ENCODE measurements around the gene UPK3A. TPM values are rescaled to one million over a fixed set of nuclear protein-coding genes. Genes with fewer than 3 reads are reported as not detected.
"Not testable (repeated sequence)": the region's sequence is repeated elsewhere in the genome, so short reads cannot be mapped to it uniquely, and the experiment has no call there.

The UPK3A gene
- total RNA-seq, 2 experiments from 2014 or later = not detected

DNA sequence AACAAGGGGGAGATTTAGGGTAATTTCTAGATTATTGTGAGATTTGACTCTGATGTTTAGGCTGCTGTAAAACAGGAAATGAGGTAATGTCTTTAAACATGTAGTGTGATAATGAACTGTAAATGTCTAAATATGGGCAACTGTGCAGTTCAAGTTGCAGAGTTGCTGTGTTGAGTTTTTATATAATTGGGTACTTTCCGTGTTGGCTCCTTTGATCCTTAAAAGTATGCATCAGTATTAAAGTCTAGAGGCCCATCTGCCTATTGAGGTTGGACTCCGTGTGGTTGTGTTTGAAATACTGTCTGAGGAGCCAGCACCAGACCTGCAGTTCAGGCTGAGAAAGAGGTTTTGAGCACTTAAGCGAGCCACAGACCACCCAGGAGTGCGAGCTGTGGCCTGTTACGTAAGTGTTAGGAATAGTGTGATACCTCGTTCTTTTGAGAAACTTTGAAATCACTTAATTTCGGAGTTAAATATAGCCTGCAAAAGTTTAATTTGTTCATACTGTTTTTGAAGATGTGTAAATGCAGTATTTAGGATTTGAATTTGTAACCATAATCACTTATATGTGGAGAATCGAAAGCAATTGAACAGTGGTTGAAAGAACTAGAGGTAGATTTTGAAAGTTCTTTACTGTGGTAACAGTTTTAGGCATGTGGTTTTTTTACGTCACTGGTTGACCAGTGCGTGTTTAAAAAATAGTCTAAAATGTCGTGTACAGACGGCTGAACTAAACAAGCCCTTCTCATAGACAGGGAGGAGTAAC, 34.0 kb downstream of the UPK3A start:
- Mint-ChIP-seq H3K27ac (peak overlapping the region; percentile 98), H3K27me3 (ENCODE audit: low read depth) (no peaks in the 10 kb centered on the region), H3K9me3 (no peaks in the 10 kb centered on the region), H3K4me3 (peak overlapping the region; percentile 81), H3K36me3 (ENCODE audit: low read depth) (peaks cover 19% of the 10 kb centered on the region), H3K4me1 (ENCODE audit: low read depth) (peaks cover 88% of the 10 kb centered on the region)
- DNase-seq = peak; percentile 67
- CTCF ChIA-PET = interaction anchor here (0.6 kb wide), 1 partner anchor 69 kb away, joined by 4 read pairs; no protein-coding TSS in a partner anchor
- intact Hi-C loops (cut with micrococcal nuclease) = loop anchor here (1.0 to 5.0 kb wide), 6 partner anchors 9 to 156 kb away; partner anchors contain the start of genes FAM118A, NUP50, RIBC2 and SMC1B

GRCh38 chr22:45319324-45319685, 34.6 kb downstream of the UPK3A start:
- CTCF ChIA-PET = no interaction called here
- no peak for DNase-seq
- Mint-ChIP-seq H3K4me1 (ENCODE audit: low read depth) (peaks cover 89% of the 10 kb centered on the region), H3K4me3 (peak overlapping the region; percentile 81), H3K27me3 (ENCODE audit: low read depth) (no peaks in the 10 kb centered on the region), H3K36me3 (ENCODE audit: low read depth) (peaks cover 24% of the 10 kb centered on the region), H3K27ac (peak overlapping the region; percentile 98), H3K9me3 (no peaks in the 10 kb centered on the region)
- intact Hi-C loops (cut with micrococcal nuclease) = loop anchor here (2.0 to 5.0 kb wide), 4 partner anchors 37 to 157 kb away; partner anchors contain the start of genes NUP50, RIBC2, SMC1B and UPK3A

DNA sequence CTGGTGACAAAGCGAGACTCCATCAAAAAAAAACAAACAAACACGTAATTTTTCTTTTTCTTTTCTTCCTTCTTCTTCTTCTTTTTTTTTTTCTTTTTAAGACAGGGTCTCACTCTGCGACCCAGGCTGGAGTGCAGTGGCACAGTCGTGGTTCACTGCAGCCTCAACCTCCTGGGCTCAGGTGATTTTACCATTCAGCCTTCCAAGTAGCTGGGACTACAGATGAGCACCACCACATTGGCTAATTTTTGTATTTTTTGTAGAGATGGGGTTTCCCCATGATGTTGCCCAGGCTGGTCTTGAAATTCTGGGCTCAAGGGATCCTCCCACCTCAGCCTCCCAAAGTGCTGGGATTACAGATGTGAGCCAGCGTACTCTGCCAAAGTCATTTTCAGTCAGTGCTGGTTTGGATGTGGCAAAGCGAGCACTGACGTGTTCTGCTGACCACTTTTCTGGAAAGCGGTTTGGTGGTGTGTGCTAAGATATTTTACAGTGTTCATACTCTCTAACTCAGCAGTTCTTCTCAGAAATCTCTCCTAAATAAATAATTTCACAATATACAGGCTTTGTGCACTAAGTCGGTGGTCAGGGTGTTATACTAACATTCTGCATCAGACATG, 35.7 kb downstream of the UPK3A start:
- peak overlapping the region; percentile 81 for H3K4me3 Mint-ChIP-seq
- peaks cover 30% of the 10 kb centered on the region for H3K36me3 Mint-ChIP-seq (ENCODE audit: low read depth)
- intact Hi-C loops (cut with micrococcal nuclease) = no loop called here
- H3K4me1 Mint-ChIP-seq (ENCODE audit: low read depth) = peaks cover 81% of the 10 kb centered on the region
- H3K27me3 Mint-ChIP-seq (ENCODE audit: low read depth) = no peaks in the 10 kb centered on the region
- peak overlapping the region; percentile 98 for H3K27ac Mint-ChIP-seq
- H3K9me3 Mint-ChIP-seq = no peaks in the 10 kb centered on the region
- no peak for DNase-seq
- CTCF ChIA-PET = no interaction called here

GRCh38 chr22:45321827-45322226, 37.1 kb downstream of the UPK3A start:
- CTCF ChIA-PET = interaction anchor here (0.6 kb wide), 1 partner anchor 72 kb away, joined by 3 read pairs; no protein-coding TSS in a partner anchor

GRCh38 chr22:45322873-45323525, 38.2 kb downstream of the UPK3A start:
- peaks cover 38% of the 10 kb centered on the region for H3K36me3 Mint-ChIP-seq (ENCODE audit: low read depth)
- intact Hi-C loops (cut with micrococcal nuclease) = no loop called here
- H3K27ac Mint-ChIP-seq = peak overlapping the region; percentile 50
- no peaks in the 10 kb centered on the region for H3K27me3 Mint-ChIP-seq (ENCODE audit: low read depth)
- H3K4me3 Mint-ChIP-seq = no peak overlapping the region
- CTCF ChIA-PET = interaction anchor here (0.7 kb wide), 1 partner anchor 11 kb away, joined by 3 read pairs; no protein-coding TSS in a partner anchor
- no peak for DNase-seq
- H3K9me3 Mint-ChIP-seq = no peaks in the 10 kb centered on the region
- H3K4me1 Mint-ChIP-seq (ENCODE audit: low read depth) = peaks cover 59% of the 10 kb centered on the region

More at GRCh38 chr22:45321827-45322226, 37.1 kb downstream of the UPK3A start:
- peaks cover 36% of the 10 kb centered on the region for H3K36me3 Mint-ChIP-seq (ENCODE audit: low read depth)
- no peak for DNase-seq
- no peak overlapping the region for H3K4me3 Mint-ChIP-seq
- intact Hi-C loops (cut with micrococcal nuclease) = no loop called here
- H3K27ac Mint-ChIP-seq = peak overlapping the region; percentile 65
- no peaks in the 10 kb centered on the region for H3K27me3 Mint-ChIP-seq (ENCODE audit: low read depth)
- H3K9me3 Mint-ChIP-seq = no peaks in the 10 kb centered on the region
- H3K4me1 Mint-ChIP-seq (ENCODE audit: low read depth) = peaks cover 70% of the 10 kb centered on the region

GRCh38 chr22:45323695-45324094, 38.9 kb downstream of the UPK3A start:
- Mint-ChIP-seq H3K27me3 (ENCODE audit: low read depth) (no peaks in the 10 kb centered on the region), H3K9me3 (no peaks in the 10 kb centered on the region), H3K27ac (no peak overlapping the region), H3K4me3 (no peak overlapping the region), H3K36me3 (ENCODE audit: low read depth) (peaks cover 38% of the 10 kb centered on the region), H3K4me1 (ENCODE audit: low read depth) (peaks cover 56% of the 10 kb centered on the region)
- intact Hi-C loops (cut with micrococcal nuclease) = no loop called here
- DNase-seq = no peak
- CTCF ChIA-PET = interaction anchor here (0.7 kb wide), 2 partner anchors 11 to 12 kb away, joined by 3 read pairs; no protein-coding TSS in a partner anchor

DNA sequence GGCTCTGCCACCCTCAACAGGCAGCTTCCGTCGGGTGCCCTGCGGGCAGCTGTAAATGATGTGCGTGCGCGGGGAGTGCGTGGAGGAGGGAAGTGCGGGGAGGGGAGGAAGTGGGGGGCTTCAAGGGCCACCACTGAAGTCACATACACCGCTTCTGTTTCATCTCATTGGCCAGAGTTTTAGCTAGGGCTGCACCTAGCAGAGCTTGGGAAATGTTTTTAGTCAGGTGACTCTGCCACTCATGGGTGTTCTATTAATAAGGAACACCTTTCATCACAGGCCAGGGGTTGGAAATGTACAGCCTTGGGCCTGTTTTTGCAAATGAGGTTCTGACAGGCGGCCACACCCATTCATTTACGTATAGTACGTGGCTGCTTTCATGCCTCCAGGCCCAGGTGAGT, 39.6 kb downstream of the UPK3A start:
- H3K4me1 Mint-ChIP-seq (ENCODE audit: low read depth) = peaks cover 53% of the 10 kb centered on the region
- peaks cover 39% of the 10 kb centered on the region for H3K36me3 Mint-ChIP-seq (ENCODE audit: low read depth)
- H3K9me3 Mint-ChIP-seq = no peaks in the 10 kb centered on the region
- no peaks in the 10 kb centered on the region for H3K27me3 Mint-ChIP-seq (ENCODE audit: low read depth)
- no peak overlapping the region for H3K27ac Mint-ChIP-seq
- CTCF ChIA-PET = no interaction called here
- intact Hi-C loops (cut with micrococcal nuclease) = no loop called here
- no peak for DNase-seq
- no peak overlapping the region for H3K4me3 Mint-ChIP-seq

GRCh38 chr22:45328261-45328660, 43.5 kb downstream of the UPK3A start:
- H3K9me3 Mint-ChIP-seq; H3K4me3 Mint-ChIP-seq; H3K27me3 Mint-ChIP-seq (ENCODE audit: low read depth); DNase-seq; intact Hi-C loops (cut with micrococcal nuclease); H3K27ac Mint-ChIP-seq: not testable (repeated sequence)
- peaks cover 21% of the 10 kb centered on the region for H3K4me1 Mint-ChIP-seq (ENCODE audit: low read depth)
- peaks cover 26% of the 10 kb centered on the region for H3K36me3 Mint-ChIP-seq (ENCODE audit: low read depth)
- CTCF ChIA-PET = interaction anchor here (0.6 to 0.8 kb wide), 2 partner anchors 12 to 349 kb away, joined by 3 to 4 read pairs; no protein-coding TSS in a partner anchor

DNA sequence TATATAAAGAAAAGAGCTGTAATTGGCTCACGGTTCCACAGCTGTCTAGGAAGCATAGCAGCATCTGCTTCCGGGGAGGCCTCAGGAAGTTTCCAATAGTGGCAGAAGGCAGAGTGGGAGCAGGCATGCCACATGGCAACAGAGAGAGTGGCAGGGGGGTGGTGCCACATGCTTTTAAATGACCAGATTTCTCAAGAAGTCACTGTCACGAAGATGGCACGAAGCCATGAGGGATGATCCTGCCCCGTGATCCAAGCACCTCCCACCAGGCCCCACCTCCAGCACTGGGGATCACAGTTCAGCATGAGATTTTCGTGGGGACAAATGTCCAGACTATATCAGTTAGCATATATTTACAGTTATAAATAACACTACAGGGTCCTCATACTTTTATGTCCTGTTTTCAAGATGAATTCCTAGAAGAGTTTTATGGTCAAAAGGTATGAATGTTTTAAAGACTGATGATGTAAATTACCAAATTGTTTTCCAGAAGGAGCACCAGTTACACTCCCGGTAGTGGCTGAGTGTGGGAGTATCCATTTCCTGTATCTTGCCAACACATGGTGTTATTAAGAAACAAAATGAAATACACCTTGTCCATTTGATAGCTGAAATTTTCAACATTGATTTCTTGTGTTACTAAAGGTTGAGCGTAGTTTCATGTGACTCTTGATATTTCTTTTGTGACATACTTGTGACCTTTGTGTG, 44.2 kb downstream of the UPK3A start:
- Mint-ChIP-seq H3K4me3 (no peak overlapping the region), H3K4me1 (ENCODE audit: low read depth) (peaks cover 14% of the 10 kb centered on the region), H3K9me3 (no peaks in the 10 kb centered on the region), H3K27me3 (ENCODE audit: low read depth) (no peaks in the 10 kb centered on the region), H3K36me3 (ENCODE audit: low read depth) (peaks cover 22% of the 10 kb centered on the region), H3K27ac (peak overlapping the region; percentile 65)
- intact Hi-C loops (cut with micrococcal nuclease) = no loop called here
- no peak for DNase-seq
- CTCF ChIA-PET = interaction anchor here (0.6 to 0.8 kb wide), 2 partner anchors 13 to 348 kb away, joined by 3 to 4 read pairs; no protein-coding TSS in a partner anchor

- Mint-ChIP-seq H3K27ac (no peak overlapping the region), H3K4me3 (no peak overlapping the region), H3K36me3 (ENCODE audit: low read depth) (peaks cover 22% of the 10 kb centered on the region), H3K27me3 (ENCODE audit: low read depth) (no peaks in the 10 kb centered on the region), H3K4me1 (ENCODE audit: low read depth) (peaks cover 10% of the 10 kb centered on the region), H3K9me3 (no peaks in the 10 kb centered on the region)
- CTCF ChIA-PET = no interaction called here
- intact Hi-C loops (cut with micrococcal nuclease) = no loop called here
- DNase-seq = no peak
Observed at GRCh38 chr22:45329530-45329936, 44.8 kb downstream of the UPK3A start.

DNA sequence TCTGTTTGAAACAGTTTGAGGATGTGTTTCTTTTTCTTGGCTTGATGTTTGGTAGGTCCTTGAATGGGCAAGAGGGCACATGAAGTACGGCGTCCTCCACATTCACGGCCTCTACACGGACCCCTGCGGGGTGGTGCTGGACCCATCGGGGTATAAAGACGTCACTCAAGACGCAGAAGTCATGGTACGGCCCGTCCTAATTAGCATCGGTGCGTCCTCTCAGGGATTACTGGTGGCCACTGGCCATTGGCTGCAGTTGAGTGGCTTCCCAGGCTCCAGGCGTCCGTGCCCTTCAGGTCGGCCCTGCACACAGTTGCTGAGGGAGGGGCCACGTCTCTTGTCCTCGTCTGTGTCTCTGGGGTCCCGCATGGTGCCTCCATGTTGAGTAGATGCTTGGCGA, 45.8 kb downstream of the UPK3A start:
- Mint-ChIP-seq H3K4me3 (no peak overlapping the region), H3K4me1 (ENCODE audit: low read depth) (peaks cover 7% of the 10 kb centered on the region), H3K9me3 (no peaks in the 10 kb centered on the region), H3K36me3 (ENCODE audit: low read depth) (peaks cover 21% of the 10 kb centered on the region), H3K27me3 (ENCODE audit: low read depth) (no peaks in the 10 kb centered on the region), H3K27ac (no peak overlapping the region)
- DNase-seq = no peak
- CTCF ChIA-PET = no interaction called here
- intact Hi-C loops (cut with micrococcal nuclease) = no loop called here

- no peak for DNase-seq
- H3K27me3 Mint-ChIP-seq (ENCODE audit: low read depth) = no peaks in the 10 kb centered on the region
- no peak overlapping the region for H3K27ac Mint-ChIP-seq
- peaks cover 11% of the 10 kb centered on the region for H3K4me1 Mint-ChIP-seq (ENCODE audit: low read depth)
- H3K4me3 Mint-ChIP-seq = no peak overlapping the region
- H3K36me3 Mint-ChIP-seq (ENCODE audit: low read depth) = peaks cover 21% of the 10 kb centered on the region
- CTCF ChIA-PET = no interaction called here
- intact Hi-C loops (cut with micrococcal nuclease) = no loop called here
- H3K9me3 Mint-ChIP-seq = no peaks in the 10 kb centered on the region
Observed at GRCh38 chr22:45331486-45331885, 46.7 kb downstream of the UPK3A start.

Measured in activated naive CD4-positive, alpha-beta T cell treated with anti-CD3 and anti-CD28 coated beads for 36 hours (primary cell).